HuH-7.5 (cell line): ENCODE data around the gene OR56A1.

Source experiments
- DNase-seq: peaks from one replicate; pipeline ENCODE4 v3.0.0; 2011; ENCODE audit warnings: low spot score

OR56A1 gene

DNA sequence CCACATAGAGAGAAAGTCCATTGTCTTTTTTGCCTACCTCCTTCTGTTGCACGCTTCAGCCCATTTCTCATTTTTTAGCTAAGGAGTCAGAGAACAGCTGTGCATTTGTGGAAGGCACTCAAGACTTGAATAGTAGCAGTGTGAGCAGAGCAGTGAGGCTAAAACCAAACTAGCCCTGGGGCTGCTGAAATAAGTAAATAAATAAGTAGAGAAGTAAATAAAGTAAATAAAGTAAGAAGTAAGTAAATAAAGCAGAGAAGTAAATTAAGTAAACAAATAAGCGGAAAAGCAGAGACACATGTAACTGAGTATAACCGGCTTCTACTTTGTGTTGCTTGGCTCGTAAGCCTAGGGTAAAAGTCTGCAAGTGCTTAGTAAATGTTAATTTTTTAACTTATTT lies 41.4 kb downstream of the OR56A1 start:
- no peak for DNase-seq

DNA sequence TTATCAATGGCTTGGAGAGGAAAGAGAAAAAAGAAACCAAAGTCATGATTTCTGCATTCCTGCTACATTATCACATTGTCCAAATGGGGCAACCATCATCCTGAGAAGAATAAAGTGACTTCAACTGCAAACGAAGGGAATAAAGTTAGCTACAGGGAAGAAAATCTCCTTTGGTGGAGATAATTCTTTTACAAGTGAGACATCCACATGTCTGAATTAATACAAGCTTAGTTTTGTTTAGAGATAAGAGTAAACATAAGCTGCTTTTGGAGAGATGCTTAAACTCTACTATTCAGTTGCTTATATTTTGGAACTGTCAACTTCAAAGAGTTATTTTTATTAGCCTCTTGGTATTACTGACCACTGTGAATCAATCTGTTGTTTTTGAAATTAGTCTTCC lies 43.7 kb downstream of the OR56A1 start, which contains the start of gene OR52L1:
Gene OR52L1, minus strand, starts transcription at position 101 of the 400 bp plus-strand sequence. Its CDS starts 55 bp downstream, at position 46.
- no peak for DNase-seq

GRCh38 chr11:5983443-5983842 lies 47.1 kb downstream of the OR56A1 start:
- DNase-seq = no peak

- no peak for DNase-seq
Measured at GRCh38 chr11:5973530-5973929, 57.0 kb downstream of the OR56A1 start.
